HUES64 (cell line): ENCODE measurements around the gene ZNF398.
A peak's percentile ranks its signal among the peaks of the same experiment; 100 is the strongest.

ENCODE experiments used
- H3K27ac ChIP-seq: 2 replicates; pipeline ENCODE4 v1.7.0; 2013; ENCODE audit warnings: low read depth, low read length, inconsistent platforms
- H3K27me3 ChIP-seq: 2 replicates; pipeline ENCODE4 v1.6.1; 2013; ENCODE audit warnings: mild to moderate bottlenecking, low read length; ENCODE audit not compliant: insufficient read depth
- H3K36me3 ChIP-seq: 2 replicates; pipeline ENCODE4 v1.6.1; 2013; ENCODE audit warnings: mild to moderate bottlenecking, low read length; ENCODE audit not compliant: insufficient read depth
- H3K4me1 ChIP-seq: 2 replicates; pipeline ENCODE4 v1.6.1; 2013; ENCODE audit warnings: mild to moderate bottlenecking, low read length, moderate library complexity; ENCODE audit not compliant: insufficient read depth
- H3K4me3 ChIP-seq: 2 replicates; pipeline ENCODE4 v1.5.1; 2013; ENCODE audit warnings: mild to moderate bottlenecking, low read length, moderate library complexity
- H3K9ac ChIP-seq: 2 replicates; pipeline ENCODE4 v1.6.1; 2013; ENCODE audit warnings: mild to moderate bottlenecking, low read depth, low read length
- H3K9me3 ChIP-seq: 2 replicates; pipeline ENCODE4 v1.6.1; 2013; ENCODE audit warnings: low read depth, low read length; ENCODE audit not compliant: insufficient read depth
- WGBS: fragments of 150-250, 120-280 bp; methylation state at CpG from one replicate; pipeline ENCODE4 v1.1.7; 2013; ENCODE audit warnings: missing lambda C conversion rate; 5-methylcytosine and 5-hydroxymethylcytosine counted together

ZNF398 gene

GRCh38 chr7:149198161-149198816 is 51.0 kb downstream of the ZNF398 start:
- Histone ChIP-seq H3K27me3 (no peaks in the 10 kb centered on the region), H3K36me3 (peaks cover 49% of the 10 kb centered on the region), H3K27ac (no peak overlapping the region), H3K9me3 (no peaks in the 10 kb centered on the region), H3K4me3 (no peak overlapping the region), H3K9ac (no peak overlapping the region), H3K4me1 (no peaks in the 10 kb centered on the region)
- 93% methylated on average over 22 of the region's 22 CpGs for WGBS

GRCh38 chr7:149199234-149199995 is 52.2 kb downstream of the ZNF398 start:
- Histone ChIP-seq H3K36me3 (peaks cover 60% of the 10 kb centered on the region), H3K27me3 (no peaks in the 10 kb centered on the region), H3K9ac (no peak overlapping the region), H3K9me3 (no peaks in the 10 kb centered on the region), H3K4me1 (no peaks in the 10 kb centered on the region), H3K4me3 (no peak overlapping the region), H3K27ac (no peak overlapping the region)
- 88% methylated on average over 6 of the region's 6 CpGs for WGBS

DNA sequence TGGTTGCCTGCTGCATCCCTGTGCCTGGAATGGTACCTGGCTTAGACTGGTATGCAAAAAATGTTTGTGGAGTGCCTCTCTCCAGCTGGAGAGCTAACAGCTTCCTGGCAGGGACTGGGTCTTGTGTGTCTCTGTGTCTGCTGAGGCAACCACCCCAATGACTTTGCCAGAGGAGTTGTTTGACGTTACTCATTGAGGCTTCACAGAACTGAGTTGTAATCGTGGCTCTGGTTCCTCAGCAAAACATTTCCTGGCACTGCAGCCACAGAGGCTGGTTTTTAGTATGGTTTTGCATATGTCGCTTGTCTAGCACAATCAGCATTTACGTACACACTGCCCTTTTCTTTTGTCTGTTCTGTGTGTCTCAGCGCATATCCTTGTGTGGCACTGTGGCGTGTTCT is 55.6 kb downstream of the ZNF398 start:
- H3K36me3 ChIP-seq, result peaks cover 84% of the 10 kb centered on the region
- no peaks in the 10 kb centered on the region for H3K27me3 ChIP-seq
- 94% methylated on average over 6 of the region's 6 CpGs for WGBS
- no peak overlapping the region for H3K4me3 ChIP-seq
- H3K27ac ChIP-seq, result no peak overlapping the region
- H3K4me1 ChIP-seq, result no peaks in the 10 kb centered on the region
- H3K9ac ChIP-seq, result no peak overlapping the region
- no peaks in the 10 kb centered on the region for H3K9me3 ChIP-seq

DNA sequence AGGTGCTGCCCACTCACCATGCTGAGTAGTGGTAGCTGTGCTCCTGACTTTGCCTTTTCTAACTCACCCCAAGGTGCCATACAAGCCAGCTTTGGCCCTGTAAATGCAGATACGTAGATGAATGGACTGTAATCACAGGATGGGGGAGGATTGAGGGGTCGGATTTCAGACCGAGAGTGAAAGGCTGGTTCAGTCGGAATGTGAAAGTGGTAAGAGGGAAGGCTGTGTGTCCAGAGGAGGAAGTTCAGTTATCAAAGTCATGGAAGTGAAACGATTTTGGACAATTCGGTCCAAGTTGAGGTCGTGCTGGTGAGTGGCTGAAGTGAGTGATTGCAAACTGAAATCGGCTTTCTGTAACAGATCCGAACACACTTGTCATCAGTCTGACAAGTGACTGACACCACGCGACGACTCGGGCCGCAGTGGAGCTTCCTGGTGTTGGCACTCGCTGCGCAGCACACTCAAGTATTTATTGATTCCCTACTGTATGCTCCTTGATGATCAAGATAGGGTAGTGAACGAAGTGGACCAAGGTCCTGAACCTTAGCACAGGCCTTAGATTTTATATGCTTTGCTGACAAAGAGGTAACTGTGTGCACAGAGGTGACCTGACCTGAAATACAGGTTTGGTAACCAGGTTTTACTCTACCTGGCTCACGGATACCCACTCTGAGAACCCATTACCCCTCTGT is 58.6 kb downstream of the ZNF398 start:
- 92% methylated on average over 18 of the region's 18 CpGs for WGBS
- Histone ChIP-seq H3K4me3 (no peak overlapping the region), H3K27ac (no peak overlapping the region), H3K36me3 (peaks cover 76% of the 10 kb centered on the region), H3K27me3 (no peaks in the 10 kb centered on the region), H3K9ac (no peak overlapping the region), H3K9me3 (no peaks in the 10 kb centered on the region), H3K4me1 (peaks cover 3% of the 10 kb centered on the region; the same call in 1 of the 2 replicates)

DNA sequence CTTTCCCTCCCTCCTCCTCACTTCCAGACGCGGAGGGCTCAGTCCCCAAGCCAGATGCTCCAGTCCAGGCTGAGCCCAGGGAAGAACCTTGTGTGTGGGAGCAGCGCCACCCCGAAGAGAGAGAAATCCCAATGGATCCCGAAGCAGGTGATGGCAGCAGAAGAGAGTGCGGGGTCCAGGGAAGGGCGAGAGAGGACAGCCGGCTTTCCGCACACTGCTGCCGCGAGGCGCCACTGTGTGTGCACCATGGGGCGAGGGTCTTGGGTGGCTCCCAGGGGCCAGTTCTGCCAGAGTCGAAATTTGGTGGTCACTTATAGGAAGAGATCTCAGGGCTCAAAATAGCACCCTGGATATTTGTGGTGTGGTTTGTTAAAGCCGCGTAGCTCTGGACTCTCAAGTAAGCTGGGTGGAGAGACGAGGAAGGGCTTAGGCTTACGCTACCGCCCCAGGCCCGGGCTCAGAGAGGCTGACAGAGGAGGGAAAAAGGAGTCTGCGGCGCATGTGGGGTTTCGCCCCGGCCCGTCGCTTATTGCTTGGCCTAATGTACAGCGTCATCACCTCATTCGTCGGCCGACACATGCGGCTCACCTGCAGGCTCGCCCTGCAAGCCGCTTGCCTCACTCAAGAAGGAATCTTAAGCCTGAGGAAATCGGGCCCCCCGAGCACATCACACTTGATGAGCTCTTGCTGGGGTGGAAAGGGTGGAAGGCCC is 60.2 kb downstream of the ZNF398 start:
- Histone ChIP-seq H3K27ac (no peak overlapping the region), H3K4me3 (no peak overlapping the region), H3K9ac (no peak overlapping the region), H3K9me3 (no peaks in the 10 kb centered on the region), H3K4me1 (peaks cover 3% of the 10 kb centered on the region; the same call in 1 of the 2 replicates), H3K27me3 (no peaks in the 10 kb centered on the region), H3K36me3 (peaks cover 80% of the 10 kb centered on the region)
- WGBS, result 90% methylated on average over 35 of the region's 35 CpGs

- no peak overlapping the region for H3K4me3 ChIP-seq
- H3K27ac ChIP-seq, result peak overlapping the region; percentile 64
- 65% methylated on average over 6 of the region's 7 CpGs for WGBS
- H3K27me3 ChIP-seq, result no peaks in the 10 kb centered on the region
- peaks cover 81% of the 10 kb centered on the region for H3K36me3 ChIP-seq
- peaks cover 3% of the 10 kb centered on the region; the same call in 1 of the 2 replicates for H3K4me1 ChIP-seq
- no peak overlapping the region; the same call in 1 of the 2 replicates for H3K9ac ChIP-seq
- no peaks in the 10 kb centered on the region for H3K9me3 ChIP-seq
Observed at GRCh38 chr7:149209518-149210269, 62.4 kb downstream of the ZNF398 start.

DNA sequence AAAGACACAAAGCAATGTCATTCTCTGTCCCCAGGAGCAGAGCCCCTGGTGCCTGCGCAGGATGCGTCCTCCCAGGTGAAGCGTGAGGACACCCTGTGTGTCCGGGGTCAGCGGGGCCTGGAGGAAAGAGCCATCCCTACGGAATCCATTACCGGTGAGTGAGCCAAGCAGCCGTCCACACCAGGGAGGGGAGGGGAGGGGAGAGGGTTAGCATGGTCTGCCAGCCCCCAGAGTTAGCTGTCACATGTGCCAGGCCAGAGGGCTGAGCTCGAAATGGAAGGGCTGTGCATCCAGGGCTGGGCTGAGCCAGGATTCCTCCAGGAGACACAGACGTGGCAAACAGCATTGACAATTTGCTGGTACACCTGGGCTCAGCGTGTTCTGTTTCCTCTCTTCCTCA is 63.3 kb downstream of the ZNF398 start:
- Histone ChIP-seq H3K27ac (no peak overlapping the region), H3K27me3 (no peaks in the 10 kb centered on the region), H3K36me3 (peaks cover 89% of the 10 kb centered on the region), H3K9me3 (no peaks in the 10 kb centered on the region), H3K4me1 (peaks cover 3% of the 10 kb centered on the region; the same call in 1 of the 2 replicates), H3K9ac (no peak overlapping the region), H3K4me3 (no peak overlapping the region)
- 95% methylated on average over 11 of the region's 11 CpGs for WGBS

DNA sequence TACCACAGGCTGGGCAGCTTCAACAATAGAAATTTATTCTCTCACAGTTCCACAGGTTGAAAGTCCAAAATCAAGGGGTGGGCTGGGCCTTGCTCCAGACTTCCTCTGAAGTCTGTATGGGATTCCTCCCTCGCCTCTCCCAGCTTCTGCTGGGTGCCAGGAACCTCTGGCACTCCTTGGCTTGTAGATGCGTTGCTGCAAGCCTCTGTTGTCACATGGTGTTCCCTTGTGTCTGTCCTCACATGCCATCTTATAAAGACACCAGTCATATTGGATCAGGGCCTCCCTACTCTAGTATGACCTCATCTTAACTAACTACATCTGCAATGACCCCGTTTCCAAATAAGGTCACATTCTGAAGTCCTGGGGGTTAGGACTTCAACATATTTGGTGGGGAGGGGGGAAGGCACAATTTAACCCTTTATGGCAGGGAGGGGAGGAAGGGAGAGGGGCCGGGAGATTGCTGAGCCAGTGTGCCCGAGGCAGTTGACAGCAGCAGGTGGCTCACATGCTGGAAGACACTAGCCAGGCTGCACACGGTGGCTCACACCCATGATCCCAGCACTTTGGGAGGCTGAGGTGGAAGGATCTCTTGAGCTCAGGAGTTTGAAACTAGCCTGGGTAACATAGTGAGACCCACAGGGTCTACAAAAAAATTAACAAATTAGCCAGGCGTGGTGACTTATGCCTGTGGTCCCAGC is 66.9 kb downstream of the ZNF398 start:
- H3K27me3 ChIP-seq, result no peaks in the 10 kb centered on the region
- H3K27ac ChIP-seq, result no peak overlapping the region
- H3K9ac ChIP-seq, result no peak overlapping the region
- 86% methylated on average over 7 of the region's 7 CpGs for WGBS
- no peaks in the 10 kb centered on the region for H3K9me3 ChIP-seq
- peaks cover 94% of the 10 kb centered on the region for H3K36me3 ChIP-seq
- peaks cover 8% of the 10 kb centered on the region; the same call in 1 of the 2 replicates for H3K4me1 ChIP-seq
- H3K4me3 ChIP-seq, result no peak overlapping the region

DNA sequence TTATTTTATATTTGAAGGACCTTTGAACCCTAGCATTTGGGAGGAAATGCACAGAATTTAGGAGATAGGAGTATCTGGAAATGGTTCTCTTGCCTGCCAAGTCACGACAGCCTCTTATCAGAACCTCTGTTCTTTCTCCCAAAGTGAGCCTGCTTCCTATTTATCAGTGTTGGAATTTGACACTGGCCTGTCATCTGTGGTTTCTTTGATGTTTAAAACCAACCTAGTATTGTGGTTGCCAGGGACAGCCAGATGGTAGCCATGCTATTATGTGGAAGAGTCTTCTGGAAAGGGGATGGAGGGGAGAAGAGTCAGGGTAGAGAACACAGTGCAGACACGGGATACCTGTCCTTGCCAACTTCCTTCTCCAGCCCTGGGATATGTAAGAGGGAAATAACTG is 69.1 kb downstream of the ZNF398 start:
- H3K4me1 ChIP-seq, result 0 out of 2 replicates have a peak, but pooled peaks cover 5% of the 10 kb centered on the region
- WGBS, result 100% methylated on average over 2 of the region's 2 CpGs
- no peaks in the 10 kb centered on the region for H3K27me3 ChIP-seq
- H3K9me3 ChIP-seq, result no peaks in the 10 kb centered on the region
- H3K36me3 ChIP-seq, result peaks cover 91% of the 10 kb centered on the region
- no peak overlapping the region for H3K4me3 ChIP-seq
- no peak overlapping the region for H3K9ac ChIP-seq
- no peak overlapping the region for H3K27ac ChIP-seq

DNA sequence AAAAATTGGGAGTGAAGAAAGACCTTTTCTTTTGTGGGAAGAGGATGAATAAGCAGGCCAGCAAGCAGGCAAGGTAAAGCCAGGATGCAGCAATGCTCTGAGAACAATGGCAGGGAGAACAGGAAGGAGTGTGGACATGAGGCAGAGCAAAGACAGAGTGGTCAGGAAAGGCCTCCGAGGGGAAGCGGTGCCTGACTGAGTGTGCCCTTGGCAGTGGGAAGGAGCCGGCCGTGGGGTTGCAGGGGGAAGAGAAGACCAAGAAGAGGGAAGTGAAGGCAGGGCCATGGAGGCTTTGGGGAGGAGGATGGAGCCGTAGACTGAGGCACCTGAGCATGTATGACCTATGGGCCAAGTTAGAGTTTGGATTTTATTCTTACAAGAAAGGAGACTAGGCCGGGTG is 70.3 kb downstream of the ZNF398 start:
- H3K9me3 ChIP-seq, result no peaks in the 10 kb centered on the region
- WGBS, result 95% methylated on average over 6 of the region's 6 CpGs
- H3K27me3 ChIP-seq, result no peaks in the 10 kb centered on the region
- peaks cover 86% of the 10 kb centered on the region for H3K36me3 ChIP-seq
- no peak overlapping the region for H3K4me3 ChIP-seq
- no peak overlapping the region for H3K9ac ChIP-seq
- H3K4me1 ChIP-seq, result 0 out of 2 replicates have a peak, but pooled peaks cover 5% of the 10 kb centered on the region
- no peak overlapping the region for H3K27ac ChIP-seq
